ENCODE measurements around the gene APOD.

The APOD gene

GRCh38 chr3:195587406-195587805 is 3.7 kb upstream of the APOD start (continued):
- TF ChIP-seq WT1 (tag by site-specific recombination; IDR thresholded peaks at IDR 0.05) (no peak), ZBTB44 (tag by site-specific recombination; IDR thresholded peaks at IDR 0.05) (no peak), ZNF114 (tag by site-specific recombination; IDR thresholded peaks at IDR 0.05) (no peak), ZNF133 (tag by site-specific recombination; IDR thresholded peaks at IDR 0.05) (no peak), ZNF510 (tag by site-specific recombination; IDR thresholded peaks at IDR 0.05; ENCODE audit: insufficient replicate concordance) (no peak), ZNF221 (tag by site-specific recombination; IDR thresholded peaks at IDR 0.05; ENCODE audit: borderline replicate concordance) (no peak)

GRCh38 chr3:195584543-195584870 is 767 bp upstream of the APOD start:
- TF ChIP-seq ELK4 (IDR thresholded peaks at IDR 0.05; ENCODE audit: borderline replicate concordance, low read depth, low read length) (no peak), YY1 (tag by site-specific recombination; IDR thresholded peaks at IDR 0.05) (no peak), ZNF555 (tag by site-specific recombination; conservative IDR thresholded peaks at IDR 0.05) (no peak), ZNF416 (tag by site-specific recombination; IDR thresholded peaks at IDR 0.05) (no peak)
- Histone ChIP-seq H3K4me3 (ENCODE audit: low read depth, low read length) (no peak overlapping the region), H3K36me3 (ENCODE audit: control insufficient read depth in 2 of 2, insufficient read depth in 1 of 2, low read length in 2 of 2) (no peaks in the 10 kb centered on the region), H3K9me3 (ENCODE audit: control insufficient read depth, insufficient read depth, low read depth, low read length) (no peaks in the 10 kb centered on the region), H3K4me1 (ENCODE audit: control insufficient read depth, insufficient read depth, low read length) (peaks cover 6% of the 10 kb centered on the region; the same call in 1 of the 2 replicates), H3K27ac (ENCODE audit: extremely low read depth, low read depth, low read length) (no peak overlapping the region)
- ChIA-PET POLR2A (interaction anchor here (0.7 kb wide), 2 partner anchors 10 to 134 kb away, joined by 3 read pairs; no protein-coding TSS in a partner anchor), CTCF (interaction anchor here (0.6 kb wide), 1 partner anchor 67 kb away, joined by 3 read pairs; no protein-coding TSS in a partner anchor)

- POLR2A ChIA-PET = interaction anchor here (0.7 to 1.4 kb wide), 2 partner anchors 40 to 316 kb away, joined by 3 to 4 read pairs; partner anchors contain the start of gene PPP1R2
- Histone ChIP-seq H3K36me3 (ENCODE audit: control insufficient read depth in 2 of 2, insufficient read depth in 1 of 2, low read length in 2 of 2) (no peaks in the 10 kb centered on the region), H3K4me3 (ENCODE audit: low read depth, low read length) (no peak overlapping the region), H3K4me1 (ENCODE audit: control insufficient read depth, insufficient read depth, low read length) (peaks cover 6% of the 10 kb centered on the region; the same call in 1 of the 2 replicates), H3K27ac (ENCODE audit: extremely low read depth, low read depth, low read length) (no peak overlapping the region), H3K9me3 (ENCODE audit: control insufficient read depth, insufficient read depth, low read depth, low read length) (no peaks in the 10 kb centered on the region)
- CTCF ChIA-PET = no interaction called here
- no peak for TF ChIP-seq ZBTB11 (tag by site-specific recombination; conservative IDR thresholded peaks at IDR 0.05; ENCODE audit: low read depth)
- no peak for TF ChIP-seq ZNF777 (tag by site-specific recombination; IDR thresholded peaks at IDR 0.05; ENCODE audit: borderline replicate concordance)
- no peak for TF ChIP-seq ZBTB6 (tag by site-specific recombination; IDR thresholded peaks at IDR 0.05)
- TF ChIP-seq ZNF830 (tag by site-specific recombination; IDR thresholded peaks at IDR 0.05; ENCODE audit: low read depth) = no peak
- TF ChIP-seq ZNF488 (tag by site-specific recombination; IDR thresholded peaks at IDR 0.05) = no peak
- no peak for TF ChIP-seq ZNF596 (tag by site-specific recombination; IDR thresholded peaks at IDR 0.05)
- TF ChIP-seq ZNF274 (IDR thresholded peaks at IDR 0.05; ENCODE audit: low read length) = no peak
- no peak for TF ChIP-seq ZNF274 (tag by site-specific recombination; IDR thresholded peaks at IDR 0.05; ENCODE audit: borderline replicate concordance)
- TF ChIP-seq ZNF302 (tag by site-specific recombination; IDR thresholded peaks at IDR 0.05; ENCODE audit: low read depth) = no peak
- TF ChIP-seq ZBTB10 (tag by site-specific recombination; IDR thresholded peaks at IDR 0.05) = no peak
These were observed 793 bp downstream of the APOD start for GRCh38 chr3:195582947-195583346.

Measured in HEK293 (cell line).